GM20000 (cell line): ENCODE measurements around the gene PDGFA.

Experiments used
- DNase-seq: peaks from one replicate; pipeline ENCODE4 v3.0.0; 2012; ENCODE audit warnings: low spot score
- CTCF ChIP-seq: IDR thresholded peaks from 2 replicates; pipeline ENCODE4 v1.5.1; 2012; ENCODE audit warnings: mild to moderate bottlenecking, control low read depth; ENCODE audit errors: extremely low read depth, missing control alignments

Gene PDGFA

DNA sequence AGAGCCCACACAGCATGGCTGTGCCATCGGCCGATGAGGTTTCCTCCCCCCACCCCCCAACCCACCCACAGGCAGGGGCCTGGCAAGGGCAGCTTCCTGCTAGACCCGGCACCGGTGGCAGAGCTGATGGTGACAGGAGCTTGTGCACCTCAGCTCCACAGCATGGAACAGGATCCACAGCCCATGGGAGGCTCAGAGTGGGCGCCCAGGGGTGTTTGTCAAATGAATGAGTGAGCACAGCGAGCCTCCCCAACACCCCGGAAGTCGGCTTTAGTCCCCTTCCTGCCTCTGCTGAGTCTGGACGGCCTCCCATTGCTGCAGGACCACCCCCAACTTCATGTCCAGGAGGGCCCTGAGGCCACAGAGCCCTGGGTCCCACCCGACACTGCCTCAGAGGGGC, 68.9 kb downstream of the PDGFA start:
- TF ChIP-seq CTCF, result no peak

GRCh38 chr7:450036-450435, 69.6 kb downstream of the PDGFA start:
- no peak for DNase-seq
- no peak for TF ChIP-seq CTCF

More for the DNA sequence above, 68.9 kb downstream of the PDGFA start:
- no peak for DNase-seq

- no peak for TF ChIP-seq CTCF
- no peak for DNase-seq
Observed at GRCh38 chr7:449324-450019, 70.2 kb downstream of the PDGFA start.

DNA sequence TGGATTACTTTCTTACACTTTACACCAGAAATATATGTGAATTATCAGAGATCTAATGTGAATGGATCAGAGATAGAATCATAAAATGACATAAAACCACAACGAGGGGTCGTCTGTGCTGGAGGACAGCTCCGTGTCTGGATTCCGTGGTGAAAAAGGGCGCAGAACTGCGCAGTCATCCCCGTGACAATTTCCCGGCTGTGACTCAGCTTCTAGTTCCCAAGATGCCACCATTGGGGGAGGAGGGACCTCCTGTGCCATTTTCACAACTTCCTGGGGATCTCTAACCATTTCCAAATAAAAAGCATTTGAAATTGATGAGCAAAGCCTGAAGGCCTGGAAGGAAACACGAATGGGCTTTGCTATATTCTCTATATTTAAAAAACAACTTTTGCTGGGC, 72.1 kb downstream of the PDGFA start:
- TF ChIP-seq CTCF, result no peak
- no peak for DNase-seq
